Mesothelial cell of epicardium (in vitro differentiated cells): ENCODE measurements around the gene PTPRK. TPM values are rescaled to one million over a fixed set of nuclear protein-coding genes. Genes with fewer than 3 reads are reported as not detected.

ENCODE experiments used
- DNase-seq, 2 experiments: peaks; one replicate each; pipeline ENCODE4 v3.0.0; 2021; ENCODE audit warnings: low spot score in 2 of 2; ENCODE audit not compliant: unreplicated experiment in 2 of 2
- H3K27ac Mint-ChIP-seq: 2 replicates; pipeline ENCODE4 v1.8.0; 2021; ENCODE audit warnings: mixed read lengths
- H3K27me3 Mint-ChIP-seq: 2 replicates; pipeline ENCODE4 v1.8.0; 2021; ENCODE audit warnings: low read depth, mixed read lengths
- H3K36me3 Mint-ChIP-seq: 2 replicates; pipeline ENCODE4 v1.8.0; 2021; ENCODE audit warnings: mixed read lengths
- H3K4me1 Mint-ChIP-seq: 2 replicates; pipeline ENCODE4 v1.8.0; 2021; ENCODE audit warnings: mixed read lengths
- H3K4me3 Mint-ChIP-seq: 2 replicates; pipeline ENCODE4 v1.8.0; 2021; ENCODE audit warnings: mild to moderate bottlenecking, moderate library complexity, mixed read lengths
- H3K9me3 Mint-ChIP-seq: 2 replicates; pipeline ENCODE4 v1.8.0; 2021; ENCODE audit warnings: mixed read lengths
- CTCF ChIP-seq: fragments of 200-600 bp; sonication (generic); IDR thresholded peaks from one replicate; pipeline ENCODE4 v1.5.0; 2021; ENCODE audit warnings: antibody characterized with exemption; ENCODE audit not compliant: unreplicated experiment
- total RNA-seq: library from RNA; stranded (reverse); gene quantifications from 3 replicates; pipeline ENCODE4 v1.2.1, GENCODE V29; 2021

PTPRK gene
- total RNA-seq, 1 donor from 2014 or later, result 93.7 TPM

- H3K36me3 Mint-ChIP-seq, result peaks cover 3% of the 10 kb centered on the region
- H3K27ac Mint-ChIP-seq, result no peak overlapping the region
- DNase-seq, result no peak
- no peaks in the 10 kb centered on the region for H3K27me3 Mint-ChIP-seq
- TF ChIP-seq CTCF, result no peak
- H3K4me1 Mint-ChIP-seq, result peaks cover 17% of the 10 kb centered on the region
- no peak overlapping the region for H3K4me3 Mint-ChIP-seq
- no peaks in the 10 kb centered on the region for H3K9me3 Mint-ChIP-seq
Observed at GRCh38 chr6:128271527-128271926, 248.9 kb downstream of the PTPRK start.

- no peak for TF ChIP-seq CTCF
- H3K9me3 Mint-ChIP-seq, result no peaks in the 10 kb centered on the region
Observed at GRCh38 chr6:128271011-128271410, 249.4 kb downstream of the PTPRK start.

GRCh38 chr6:128266946-128267345, 253.5 kb downstream of the PTPRK start:
- no peak overlapping the region for H3K4me3 Mint-ChIP-seq
- peaks cover 25% of the 10 kb centered on the region for H3K36me3 Mint-ChIP-seq
- no peak overlapping the region for H3K27ac Mint-ChIP-seq
- peaks cover 14% of the 10 kb centered on the region for H3K9me3 Mint-ChIP-seq
- TF ChIP-seq CTCF, result no peak
- peaks cover 5% of the 10 kb centered on the region for H3K4me1 Mint-ChIP-seq
- no peaks in the 10 kb centered on the region for H3K27me3 Mint-ChIP-seq
- no peak for DNase-seq

More at GRCh38 chr6:128271011-128271410, 249.4 kb downstream of the PTPRK start:
- Mint-ChIP-seq H3K4me1 (peaks cover 14% of the 10 kb centered on the region), H3K27ac (no peak overlapping the region), H3K36me3 (peaks cover 4% of the 10 kb centered on the region), H3K4me3 (no peak overlapping the region), H3K27me3 (no peaks in the 10 kb centered on the region)
- no peak for DNase-seq

GRCh38 chr6:128265706-128266105, 254.7 kb downstream of the PTPRK start:
- H3K27me3 Mint-ChIP-seq, result no peaks in the 10 kb centered on the region
- H3K36me3 Mint-ChIP-seq, result peaks cover 25% of the 10 kb centered on the region
- peaks cover 14% of the 10 kb centered on the region for H3K9me3 Mint-ChIP-seq
- H3K4me3 Mint-ChIP-seq, result no peak overlapping the region
- TF ChIP-seq CTCF, result no peak
- H3K4me1 Mint-ChIP-seq, result peaks cover 2% of the 10 kb centered on the region
- H3K27ac Mint-ChIP-seq, result no peak overlapping the region
- DNase-seq, result no peak

GRCh38 chr6:128259730-128260685, 260.4 kb downstream of the PTPRK start:
- DNase-seq, result no peak
- H3K4me3 Mint-ChIP-seq, result no peak overlapping the region

More at GRCh38 chr6:128259730-128260685, 260.4 kb downstream of the PTPRK start:
- H3K27me3 Mint-ChIP-seq, result no peaks in the 10 kb centered on the region
- H3K27ac Mint-ChIP-seq, result no peak overlapping the region
- H3K4me1 Mint-ChIP-seq, result peaks cover 3% of the 10 kb centered on the region
- H3K36me3 Mint-ChIP-seq, result peaks cover 18% of the 10 kb centered on the region
- peaks cover 9% of the 10 kb centered on the region for H3K9me3 Mint-ChIP-seq
- TF ChIP-seq CTCF, result no peak
